Neutrophil (primary cell): ENCODE measurements around the gene C2CD3.

Experiments
- H3K27ac ChIP-seq: fragments of 200-600 bp; sonication (generic); 2 replicates; pipeline ENCODE4 v1.5.1; 2016; ENCODE audit warnings: mild to moderate bottlenecking, moderate library complexity
- H3K27me3 ChIP-seq: fragments of 200-600 bp; sonication (generic); 2 replicates; pipeline ENCODE4 v1.6.0; 2016; ENCODE audit warnings: mild to moderate bottlenecking
- H3K36me3 ChIP-seq: fragments of 200-600 bp; sonication (generic); 2 replicates; pipeline ENCODE4 v1.5.1; 2017
- H3K4me1 ChIP-seq, 2 experiments: fragments of 200-600 bp in 1 of 2; sonication (generic) in 1 of 2; 1 replicate in 1 of 2; 2 replicates in 1 of 2; pipeline versions ENCODE4 v1.5.1 to v1.6.1; 2013 to 2016; ENCODE audit warnings: low read depth in 1 of 2, low read length in 1 of 2, mild to moderate bottlenecking in 1 of 2, moderate library complexity in 1 of 2; ENCODE audit not compliant: control insufficient read depth in 1 of 2, insufficient read depth in 1 of 2
- H3K4me3 ChIP-seq, 2 experiments: fragments of 200-600 bp in 1 of 2; sonication (generic) in 1 of 2; 1 replicate in 1 of 2; 2 replicates in 1 of 2; pipeline ENCODE4 v1.5.1; 2013 to 2016; ENCODE audit warnings: low read depth in 1 of 2, low read length in 1 of 2, mild to moderate bottlenecking in 1 of 2, moderate library complexity in 1 of 2
- H3K9me3 ChIP-seq: fragments of 200-600 bp; sonication (generic); 2 replicates; pipeline ENCODE4 v1.5.1; 2016
- CTCF ChIP-seq: fragments of 200-600 bp; sonication (generic); IDR thresholded peaks from 2 replicates; pipeline ENCODE4 v1.5.1; 2016; ENCODE audit warnings: antibody characterized with exemption

C2CD3 gene

GRCh38 chr11:74138572-74138971 is 32.2 kb downstream of the C2CD3 start:
- H3K4me3 ChIP-seq = no peak overlapping the region
- no peaks in the 10 kb centered on the region for H3K27me3 ChIP-seq
- no peak for TF ChIP-seq CTCF
- peaks cover 43% of the 10 kb centered on the region for H3K36me3 ChIP-seq
- H3K9me3 ChIP-seq = no peaks in the 10 kb centered on the region
- H3K4me1 ChIP-seq = no peaks in the 10 kb centered on the region
- no peak overlapping the region for H3K27ac ChIP-seq

GRCh38 chr11:74138021-74138420 is 32.8 kb downstream of the C2CD3 start:
- TF ChIP-seq CTCF = no peak
- Histone ChIP-seq H3K4me3 (no peak overlapping the region), H3K36me3 (peaks cover 49% of the 10 kb centered on the region), H3K27ac (no peak overlapping the region), H3K4me1 (no peaks in the 10 kb centered on the region), H3K27me3 (no peaks in the 10 kb centered on the region), H3K9me3 (no peaks in the 10 kb centered on the region)

- H3K27me3 ChIP-seq = no peaks in the 10 kb centered on the region
- no peaks in the 10 kb centered on the region for H3K4me1 ChIP-seq
- no peak overlapping the region for H3K4me3 ChIP-seq
- H3K36me3 ChIP-seq = peaks cover 65% of the 10 kb centered on the region
- no peaks in the 10 kb centered on the region for H3K9me3 ChIP-seq
- no peak for TF ChIP-seq CTCF
- no peak overlapping the region for H3K27ac ChIP-seq
These were observed 35.5 kb downstream of the C2CD3 start for GRCh38 chr11:74135127-74135840.

GRCh38 chr11:74134661-74135060 is 36.1 kb downstream of the C2CD3 start:
- Histone ChIP-seq H3K9me3 (no peaks in the 10 kb centered on the region), H3K36me3 (peaks cover 65% of the 10 kb centered on the region), H3K4me3 (no peak overlapping the region), H3K27me3 (no peaks in the 10 kb centered on the region), H3K27ac (no peak overlapping the region), H3K4me1 (no peaks in the 10 kb centered on the region)
- no peak for TF ChIP-seq CTCF

- Histone ChIP-seq H3K36me3 (peaks cover 60% of the 10 kb centered on the region), H3K27ac (no peak overlapping the region), H3K9me3 (no peaks in the 10 kb centered on the region), H3K27me3 (no peaks in the 10 kb centered on the region), H3K4me3 (no peak overlapping the region), H3K4me1 (no peaks in the 10 kb centered on the region)
- TF ChIP-seq CTCF = no peak
These were observed 37.4 kb downstream of the C2CD3 start for GRCh38 chr11:74133436-74133835.
